ENCODE results near the gene OSMR.

DNA sequence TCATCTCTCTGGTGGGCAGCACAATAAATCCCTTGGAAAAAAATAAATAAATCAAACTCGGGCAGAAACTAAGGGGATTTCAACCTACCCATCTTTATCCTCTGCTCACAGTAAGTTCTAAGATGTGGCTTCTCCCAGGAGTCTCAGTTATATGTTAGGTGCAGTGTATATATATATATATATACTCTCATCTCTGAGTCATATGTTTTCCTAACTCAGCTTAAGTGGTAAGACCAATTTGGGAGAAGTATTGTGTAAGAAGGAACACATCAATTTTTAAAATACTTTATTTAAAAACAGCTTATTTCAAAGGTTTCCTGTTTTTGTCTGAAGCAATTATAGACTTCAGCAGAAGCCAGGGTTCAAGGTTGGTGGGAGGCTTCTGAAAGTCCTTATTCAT lies 20.3 kb upstream of the OSMR start:
- TF ChIP-seq, protein P1, sequence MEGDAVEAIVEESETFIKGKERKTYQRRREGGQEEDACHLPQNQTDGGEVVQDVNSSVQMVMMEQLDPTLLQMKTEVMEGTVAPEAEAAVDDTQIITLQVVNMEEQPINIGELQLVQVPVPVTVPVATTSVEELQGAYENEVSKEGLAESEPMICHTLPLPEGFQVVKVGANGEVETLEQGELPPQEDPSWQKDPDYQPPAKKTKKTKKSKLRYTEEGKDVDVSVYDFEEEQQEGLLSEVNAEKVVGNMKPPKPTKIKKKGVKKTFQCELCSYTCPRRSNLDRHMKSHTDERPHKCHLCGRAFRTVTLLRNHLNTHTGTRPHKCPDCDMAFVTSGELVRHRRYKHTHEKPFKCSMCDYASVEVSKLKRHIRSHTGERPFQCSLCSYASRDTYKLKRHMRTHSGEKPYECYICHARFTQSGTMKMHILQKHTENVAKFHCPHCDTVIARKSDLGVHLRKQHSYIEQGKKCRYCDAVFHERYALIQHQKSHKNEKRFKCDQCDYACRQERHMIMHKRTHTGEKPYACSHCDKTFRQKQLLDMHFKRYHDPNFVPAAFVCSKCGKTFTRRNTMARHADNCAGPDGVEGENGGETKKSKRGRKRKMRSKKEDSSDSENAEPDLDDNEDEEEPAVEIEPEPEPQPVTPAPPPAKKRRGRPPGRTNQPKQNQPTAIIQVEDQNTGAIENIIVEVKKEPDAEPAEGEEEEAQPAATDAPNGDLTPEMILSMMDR (IDR thresholded peaks at IDR 0.05) = no peak
- TF ChIP-seq POLR2A (IDR thresholded peaks at IDR 0.05) (no peak), EP300 (IDR thresholded peaks at IDR 0.05; ENCODE audit: low read depth) (no peak), POLR2AphosphoS5 (IDR thresholded peaks at IDR 0.05) (no peak)

All from transverse colon (tissue), 4 donors.